ENCODE results near the gene GPSM1.

DNA sequence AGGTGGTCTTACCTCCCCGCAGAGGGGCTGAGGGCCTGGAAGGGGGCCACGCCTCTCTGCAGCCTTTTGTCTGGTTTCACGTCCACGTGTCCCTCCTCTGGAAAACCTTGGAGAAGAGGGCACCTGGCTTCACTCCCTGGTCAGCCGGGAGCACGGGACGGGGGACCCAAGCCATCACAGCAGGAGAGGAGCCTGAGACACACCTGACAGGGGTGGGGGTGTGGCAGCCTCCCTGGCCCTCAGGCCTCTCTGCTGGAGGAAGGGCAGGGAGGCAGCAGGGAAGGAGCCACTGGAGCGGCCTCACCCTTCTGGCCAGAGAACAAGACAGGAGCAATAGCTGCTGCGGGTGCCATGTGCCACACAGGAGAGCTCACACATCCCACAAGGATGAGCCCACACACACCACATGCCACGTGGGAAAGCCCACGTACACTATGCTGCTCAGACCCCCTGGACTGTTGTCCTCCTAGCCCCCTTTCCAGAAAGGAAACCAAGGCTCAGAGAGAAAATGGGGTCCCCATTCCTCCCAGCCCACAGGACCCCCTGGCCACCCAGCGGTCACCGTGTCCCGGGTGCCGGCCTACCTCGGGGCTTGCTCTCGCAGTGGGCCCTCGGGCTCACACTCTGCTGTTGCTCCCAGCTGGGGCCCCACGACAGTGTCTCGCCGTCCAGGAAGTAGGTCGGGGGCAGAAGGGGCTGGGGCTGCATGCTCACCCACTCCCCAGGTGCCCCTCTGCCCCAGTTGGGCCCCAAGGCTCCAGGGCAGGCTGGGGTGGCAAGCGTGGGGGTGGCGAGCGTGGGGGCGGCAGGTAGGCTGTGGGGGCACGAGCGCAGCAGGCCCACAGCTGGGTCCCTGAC, 41.6 kb upstream of the GPSM1 start:
- no peak for TF ChIP-seq CTCF (conservative IDR thresholded peaks at IDR 0.05 in 1 of 2, IDR thresholded peaks at IDR 0.05 in 1 of 2; ENCODE audit: extremely low read depth in 1 of 2, insufficient read depth in 1 of 2, low read depth in 1 of 2, low read length in 2 of 2)
- TF ChIP-seq EZH2 (IDR thresholded peaks at IDR 0.05; ENCODE audit: borderline replicate concordance, low read length), result no peak

All from mammary epithelial cell (primary cell).